Mesendoderm (in vitro differentiated cells): Measurements from ENCODE around the gene PNPT1.

Experiments used
- DNase-seq: peaks from one replicate; pipeline ENCODE4 v3.0.0; 2013
- H2AK5ac ChIP-seq: 2 replicates; pipeline ENCODE4 v1.6.1; 2013; ENCODE audit warnings: low read length, inconsistent platforms
- H2BK120ac ChIP-seq: 2 replicates; pipeline ENCODE4 v1.6.1; 2013; ENCODE audit warnings: low read depth, mild to moderate bottlenecking, low read length, moderate library complexity, mixed read lengths
- H2BK15ac ChIP-seq: replicated peaks from 2 replicates; pipeline ENCODE4 v1.6.1; 2013; ENCODE audit warnings: low read depth, mild to moderate bottlenecking, moderate library complexity
- H2BK5ac ChIP-seq: 2 replicates; pipeline ENCODE4 v1.6.1; 2013; ENCODE audit warnings: low read length, inconsistent platforms
- H3K18ac ChIP-seq: 2 replicates; pipeline ENCODE4 v1.6.1; 2013; ENCODE audit warnings: mild to moderate bottlenecking, low read length, mixed read lengths
- H3K23ac ChIP-seq: one replicate; pipeline ENCODE4 v1.6.1; 2013; ENCODE audit warnings: low read length
- H3K27ac ChIP-seq: 2 replicates; pipeline ENCODE4 v1.5.1; 2013; ENCODE audit warnings: low read depth, mild to moderate bottlenecking, inconsistent platforms, low read length, moderate library complexity
- H3K27me3 ChIP-seq: 2 replicates; pipeline ENCODE4 v1.6.1; 2013; ENCODE audit warnings: low read length, control low read depth, mild to moderate bottlenecking, inconsistent platforms; ENCODE audit not compliant: insufficient read depth, poor library complexity
- H3K36me3 ChIP-seq: 2 replicates; pipeline ENCODE4 v1.6.1; 2013; ENCODE audit warnings: low read length, inconsistent platforms; ENCODE audit not compliant: control insufficient read depth, insufficient read depth
- H3K4ac ChIP-seq: one replicate; pipeline ENCODE4 v1.6.1; 2013; ENCODE audit warnings: low read depth, mild to moderate bottlenecking, low read length, moderate library complexity
- H3K4me1 ChIP-seq: 2 replicates; pipeline ENCODE4 v1.6.1; 2013; ENCODE audit warnings: low read depth, low read length, inconsistent platforms; ENCODE audit not compliant: control insufficient read depth
- H3K4me2 ChIP-seq: 2 replicates; pipeline ENCODE4 v1.6.1; 2013; ENCODE audit warnings: low read length
- H3K4me3 ChIP-seq: 2 replicates; pipeline ENCODE4 v1.5.1; 2013; ENCODE audit warnings: mild to moderate bottlenecking, low read length
- H3K56ac ChIP-seq: one replicate; pipeline ENCODE4 v1.6.1; 2013; ENCODE audit warnings: low read length
- H3K79me1 ChIP-seq: 2 replicates; pipeline ENCODE4 v1.6.1; 2013; ENCODE audit warnings: low read length, inconsistent platforms
- H3K79me2 ChIP-seq: 2 replicates; pipeline ENCODE4 v1.6.1; 2013; ENCODE audit warnings: mild to moderate bottlenecking, low read length; ENCODE audit not compliant: control insufficient read depth, insufficient read depth
- H3K9ac ChIP-seq: 2 replicates; pipeline ENCODE4 v1.6.1; 2013; ENCODE audit warnings: low read length, inconsistent platforms
- H4K5ac ChIP-seq: one replicate; pipeline ENCODE4 v1.6.1; 2013; ENCODE audit warnings: low read length
- H4K8ac ChIP-seq: one replicate; pipeline ENCODE4 v1.6.1; 2013; ENCODE audit warnings: low read depth, mild to moderate bottlenecking, control low read depth, low read length, moderate library complexity
- WGBS: extraction: QIAGEN DNeasy Blood & Tissue Kit; methylation state at CpG from one replicate; pipeline ENCODE4 v1.1.7; 2013; ENCODE audit warnings: low lambda C conversion rate, missing lambda C conversion rate; ENCODE audit not compliant: insufficient coverage; ENCODE audit errors: extremely low coverage; 5-methylcytosine and 5-hydroxymethylcytosine counted together

PNPT1 gene

GRCh38 chr2:55620123-55620779 lies 73.4 kb downstream of the PNPT1 start:
- Histone ChIP-seq H3K9ac (no peak overlapping the region), H2BK15ac (no peak overlapping the region), H3K36me3 (no peaks in the 10 kb centered on the region), H3K4me2 (no peak overlapping the region), H3K79me1 (peaks cover 18% of the 10 kb centered on the region), H3K27me3 (no peaks in the 10 kb centered on the region), H3K27ac (no peak overlapping the region), H3K23ac (no peak overlapping the region), H3K4me1 (peaks cover 2% of the 10 kb centered on the region), H3K4ac (no peak overlapping the region), H2AK5ac (no peak overlapping the region), H3K4me3 (no peak overlapping the region), H3K79me2 (peaks cover 34% of the 10 kb centered on the region), H4K5ac (no peak overlapping the region), H3K56ac (no peak overlapping the region), H2BK120ac (no peak overlapping the region), H2BK5ac (no peak overlapping the region), H3K18ac (no peak overlapping the region), H4K8ac (no peak overlapping the region)
- DNase-seq = peak; percentile 51
- no CpG with 5 or more reads among the region's 3 CpGs for WGBS

GRCh38 chr2:55618275-55619055 lies 75.2 kb downstream of the PNPT1 start:
- H3K4me2 ChIP-seq = peak overlapping the region; percentile 58
- peak; percentile 61 for DNase-seq
- WGBS = no CpG with 5 or more reads among the region's 32 CpGs

GRCh38 chr2:55618025-55618274 lies 75.7 kb downstream of the PNPT1 start:
- H3K27ac ChIP-seq = peak overlapping the region; percentile 27
- H3K27me3 ChIP-seq = no peaks in the 10 kb centered on the region
- H2BK15ac ChIP-seq = no peak overlapping the region
- peaks cover 18% of the 10 kb centered on the region for H3K79me1 ChIP-seq
- H4K5ac ChIP-seq = peak overlapping the region; percentile 82
- peaks cover 2% of the 10 kb centered on the region for H3K4me1 ChIP-seq
- H2BK120ac ChIP-seq = no peak overlapping the region
- no peaks in the 10 kb centered on the region for H3K36me3 ChIP-seq
- H3K23ac ChIP-seq = no peak overlapping the region
- no peak overlapping the region for H2AK5ac ChIP-seq
- no peak overlapping the region for H2BK5ac ChIP-seq
- H3K9ac ChIP-seq = peak overlapping the region; percentile 99
- peak overlapping the region; percentile 58 for H3K4me2 ChIP-seq
- no peak overlapping the region for H3K18ac ChIP-seq
- H3K79me2 ChIP-seq = peaks cover 34% of the 10 kb centered on the region
- H3K4me3 ChIP-seq = peak overlapping the region; percentile 96
- peak overlapping the region; percentile 98 for H3K56ac ChIP-seq
- no CpG with 5 or more reads among the region's 10 CpGs for WGBS
- no peak overlapping the region for H3K4ac ChIP-seq
- DNase-seq = no peak
- H4K8ac ChIP-seq = no peak overlapping the region

More at GRCh38 chr2:55618275-55619055, 75.2 kb downstream of the PNPT1 start:
- peaks cover 34% of the 10 kb centered on the region for H3K79me2 ChIP-seq
- H2BK5ac ChIP-seq = no peak overlapping the region
- peaks cover 2% of the 10 kb centered on the region for H3K4me1 ChIP-seq
- H3K23ac ChIP-seq = no peak overlapping the region
- peak overlapping the region; percentile 1 for H3K27ac ChIP-seq
- H3K4me3 ChIP-seq = peak overlapping the region; percentile 96
- H3K9ac ChIP-seq = peak overlapping the region; percentile 99
- H3K18ac ChIP-seq = no peak overlapping the region
- H3K79me1 ChIP-seq = peaks cover 18% of the 10 kb centered on the region
- H4K8ac ChIP-seq = no peak overlapping the region
- no peaks in the 10 kb centered on the region for H3K36me3 ChIP-seq
- no peak overlapping the region for H3K4ac ChIP-seq
- no peaks in the 10 kb centered on the region for H3K27me3 ChIP-seq
- H4K5ac ChIP-seq = no peak overlapping the region
- H2AK5ac ChIP-seq = no peak overlapping the region
- no peak overlapping the region for H2BK15ac ChIP-seq
- peak overlapping the region; percentile 98 for H3K56ac ChIP-seq
- H2BK120ac ChIP-seq = no peak overlapping the region

- H3K4me1 ChIP-seq = peaks cover 2% of the 10 kb centered on the region
- H3K79me2 ChIP-seq = peaks cover 34% of the 10 kb centered on the region
- H3K4me3 ChIP-seq = peak within 1 kb of the TSS; percentile 97
- no peak within 1 kb of the TSS for H4K8ac ChIP-seq
- peak within 1 kb of the TSS; percentile 58 for H3K4me2 ChIP-seq
- peak within 1 kb of the TSS; percentile 99 for H3K9ac ChIP-seq
- peak within 1 kb of the TSS; percentile 24 for H3K18ac ChIP-seq
- H3K56ac ChIP-seq = peak within 1 kb of the TSS; percentile 98
- peak within 1 kb of the TSS; percentile 54 for H2BK5ac ChIP-seq
- H2BK120ac ChIP-seq = no peak within 1 kb of the TSS
- peak within 1 kb of the TSS; percentile 4 for H3K4ac ChIP-seq
- H3K27ac ChIP-seq = peak within 1 kb of the TSS; percentile 84
- H4K5ac ChIP-seq = peak within 1 kb of the TSS; percentile 82
- H3K79me1 ChIP-seq = peaks cover 17% of the 10 kb centered on the region
- no peak within 1 kb of the TSS for H2BK15ac ChIP-seq
- WGBS = no CpG with 5 or more reads among the region's 82 CpGs
- no peak within 1 kb of the TSS for H2AK5ac ChIP-seq
- peak; percentile 100 for DNase-seq
- peak within 1 kb of the TSS; percentile 72 for H3K23ac ChIP-seq
- no peaks in the 10 kb centered on the region for H3K36me3 ChIP-seq
- no peaks in the 10 kb centered on the region for H3K27me3 ChIP-seq
These were observed 76.2 kb downstream of the PNPT1 start, which contains the start of gene PPP4R3B for GRCh38 chr2:55617175-55618024. TSS of gene PPP4R3B (minus strand) at chr2:55617622. CDS start at chr2:55617285, 337 bp downstream.

- peaks cover 14% of the 10 kb centered on the region for H3K79me1 ChIP-seq
- peak overlapping the region; percentile 97 for H3K9ac ChIP-seq
- H3K18ac ChIP-seq = peak overlapping the region; percentile 24
- H3K23ac ChIP-seq = peak overlapping the region; percentile 72
- peak; percentile 80 for DNase-seq
- H3K4me1 ChIP-seq = peaks cover 2% of the 10 kb centered on the region
- peaks cover 33% of the 10 kb centered on the region for H3K79me2 ChIP-seq
- H3K27ac ChIP-seq = peak overlapping the region; percentile 84
- peak overlapping the region; percentile 8 for H3K4me2 ChIP-seq
- no peaks in the 10 kb centered on the region for H3K27me3 ChIP-seq
- no peaks in the 10 kb centered on the region for H3K36me3 ChIP-seq
- H2AK5ac ChIP-seq = no peak overlapping the region
- peak overlapping the region; percentile 98 for H3K56ac ChIP-seq
- no peak overlapping the region for H2BK15ac ChIP-seq
- peak overlapping the region; percentile 54 for H2BK5ac ChIP-seq
- H4K8ac ChIP-seq = no peak overlapping the region
- no peak overlapping the region for H4K5ac ChIP-seq
- H3K4me3 ChIP-seq = peak overlapping the region; percentile 97
- no CpG with 5 or more reads among the region's 24 CpGs for WGBS
- no peak overlapping the region for H2BK120ac ChIP-seq
- peak overlapping the region; percentile 4 for H3K4ac ChIP-seq
These were observed 77.0 kb downstream of the PNPT1 start for GRCh38 chr2:55616551-55617174.
